NCI-H1048 (cell line): Measurements from ENCODE around the gene PAQR7.
A peak's percentile ranks its signal among the peaks of the same experiment; 100 is the strongest.
"Not testable (repeated sequence)": the region's sequence is repeated elsewhere in the genome, so short reads cannot be mapped to it uniquely, and the experiment has no call there.

Experiments used
- DNase-seq: peaks from one replicate; lab custom pipeline; 2025; lab: John Stamatoyannopoulos, UW

Gene PAQR7

GRCh38 chr1:25845664-25846063, 29.8 kb downstream of the PAQR7 start:
- DNase-seq, result no peak

- DNase-seq, result no peak
Measured at GRCh38 chr1:25844536-25845337, 30.8 kb downstream of the PAQR7 start.

GRCh38 chr1:25843483-25843882, 32.0 kb downstream of the PAQR7 start:
- no peak for DNase-seq

- not testable (repeated sequence) for DNase-seq
Measured at GRCh38 chr1:25839808-25840207, 35.7 kb downstream of the PAQR7 start.

GRCh38 chr1:25837262-25837875, 38.1 kb downstream of the PAQR7 start:
- DNase-seq, result no peak

GRCh38 chr1:25836695-25837094, 38.8 kb downstream of the PAQR7 start:
- DNase-seq, result no peak

- DNase-seq, result no peak
Measured at GRCh38 chr1:25834894-25835293, 40.6 kb downstream of the PAQR7 start.

GRCh38 chr1:25833158-25833557, 42.4 kb downstream of the PAQR7 start:
- DNase-seq, result no peak

- DNase-seq, result no peak
Measured at GRCh38 chr1:25832336-25833037, 43.0 kb downstream of the PAQR7 start.

GRCh38 chr1:25831569-25832196, 43.8 kb downstream of the PAQR7 start:
- DNase-seq, result no peak

GRCh38 chr1:25829046-25829445, 46.5 kb downstream of the PAQR7 start:
- DNase-seq, result no peak

- no peak for DNase-seq
Measured at GRCh38 chr1:25828491-25828890, 47.0 kb downstream of the PAQR7 start.

GRCh38 chr1:25826571-25826970, 48.9 kb downstream of the PAQR7 start:
- DNase-seq, result no peak

- no peak for DNase-seq
Measured at GRCh38 chr1:25825605-25826004, 49.9 kb downstream of the PAQR7 start.

- no peak for DNase-seq
Measured at GRCh38 chr1:25821630-25822091, 53.8 kb downstream of the PAQR7 start.

GRCh38 chr1:25821112-25821476, 54.4 kb downstream of the PAQR7 start:
- DNase-seq, result no peak

GRCh38 chr1:25820247-25821111, 55.0 kb downstream of the PAQR7 start:
- DNase-seq, result no peak

- peak; percentile 77 for DNase-seq
Measured at GRCh38 chr1:25819491-25820246, 55.8 kb downstream of the PAQR7 start, which contains the start of gene MTFR1L. Gene MTFR1L, plus strand, starts transcription at chr1:25819954. Its CDS starts 3,151 bp downstream, at chr1:25823105.

- DNase-seq, result no peak
Measured at GRCh38 chr1:25818569-25818968, 56.9 kb downstream of the PAQR7 start.

- no peak for DNase-seq
Measured at GRCh38 chr1:25817840-25818501, 57.5 kb downstream of the PAQR7 start.
